Activated T-cell treated with anti-CD3 and anti-CD28 coated beads for 4 hours (primary cell): ENCODE results near the gene LGSN.
"Not testable (repeated sequence)": the region's sequence is repeated elsewhere in the genome, so short reads cannot be mapped to it uniquely, and the experiment has no call there.

Source experiments
- DNase-seq: peaks from one replicate; pipeline ENCODE4 v3.0.0-alpha.2; 2020

The LGSN gene

GRCh38 chr6:63305277-63305676 is 14.5 kb downstream of the LGSN start:
- DNase-seq: no peak

DNA sequence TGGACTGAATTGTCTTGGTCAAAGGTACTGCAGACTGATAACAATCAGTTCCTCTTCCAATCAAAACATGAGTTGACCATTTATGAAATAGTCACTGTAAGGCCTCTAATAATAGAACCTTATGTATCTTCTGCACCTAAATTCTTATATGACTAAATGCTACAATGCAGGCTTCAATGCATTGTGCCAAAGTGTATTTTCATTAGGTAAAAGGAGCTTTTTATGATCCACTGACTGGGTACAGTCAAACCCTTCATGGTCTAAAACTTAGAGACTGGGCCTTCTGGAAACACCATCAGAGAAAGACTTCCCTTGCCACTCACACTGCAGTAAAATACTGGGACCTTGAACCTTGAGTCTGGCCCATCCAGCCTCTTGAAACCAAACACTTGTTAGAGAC is 16.3 kb downstream of the LGSN start:
- DNase-seq: no peak

- no peak for DNase-seq
These were observed 20.1 kb downstream of the LGSN start for GRCh38 chr6:63299667-63300066.

GRCh38 chr6:63295553-63296194 is 24.1 kb downstream of the LGSN start:
- DNase-seq: no peak

GRCh38 chr6:63290492-63291058 is 29.2 kb downstream of the LGSN start:
- DNase-seq: no peak

DNA sequence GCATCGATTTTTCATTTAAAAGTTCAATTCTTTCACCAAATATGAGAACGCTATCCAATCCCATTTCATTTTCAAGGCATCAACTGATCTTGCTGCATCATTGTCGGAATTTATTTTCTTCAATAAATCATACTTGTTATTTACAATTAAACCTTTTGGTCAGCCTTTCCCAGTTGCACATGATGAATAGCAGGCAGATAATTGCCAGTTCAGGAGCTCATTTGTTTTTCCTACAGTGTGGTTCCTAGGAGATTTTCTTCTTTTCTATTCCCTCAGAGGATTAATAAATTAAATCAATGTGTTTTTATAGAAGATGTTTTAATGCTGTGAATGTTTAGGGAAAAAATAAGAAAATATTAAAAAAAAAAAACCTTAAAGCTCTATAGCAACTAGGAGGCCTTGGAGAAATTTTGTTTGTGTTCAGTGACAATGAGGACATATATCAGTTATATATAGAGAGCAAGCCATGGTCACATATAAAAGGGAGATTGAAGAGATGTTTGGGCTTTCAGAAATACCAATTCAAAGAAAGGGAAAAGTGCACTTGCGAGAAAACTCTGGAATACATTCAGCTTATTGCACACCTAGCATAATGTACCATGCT is 30.4 kb downstream of the LGSN start:
- DNase-seq: no peak

DNA sequence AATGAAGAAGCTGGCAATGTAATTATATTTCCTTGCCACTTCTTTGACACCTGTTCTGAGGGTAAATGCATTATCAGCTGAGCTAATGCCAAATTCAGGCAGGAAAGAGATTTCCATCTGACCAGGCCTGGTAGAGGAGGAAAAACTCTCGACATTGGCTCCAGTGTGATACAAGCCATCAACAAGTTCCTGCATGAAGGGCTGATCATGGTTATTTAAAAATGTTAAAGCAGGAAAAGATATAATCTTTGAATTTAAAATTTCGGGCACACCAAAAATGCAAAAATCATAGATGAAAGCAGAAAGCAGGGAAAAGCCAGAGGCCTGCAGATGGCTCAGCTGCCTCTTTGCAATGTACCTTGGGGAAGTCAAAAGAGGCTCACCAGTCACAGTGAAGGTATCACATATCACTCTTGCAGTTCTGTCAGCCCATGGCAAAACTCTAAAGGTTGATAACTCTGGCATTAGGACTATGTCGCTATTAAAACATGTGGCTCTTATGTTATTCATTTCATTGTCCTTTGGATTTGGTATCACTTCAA is 39.1 kb downstream of the LGSN start:
- DNase-seq: no peak

DNA sequence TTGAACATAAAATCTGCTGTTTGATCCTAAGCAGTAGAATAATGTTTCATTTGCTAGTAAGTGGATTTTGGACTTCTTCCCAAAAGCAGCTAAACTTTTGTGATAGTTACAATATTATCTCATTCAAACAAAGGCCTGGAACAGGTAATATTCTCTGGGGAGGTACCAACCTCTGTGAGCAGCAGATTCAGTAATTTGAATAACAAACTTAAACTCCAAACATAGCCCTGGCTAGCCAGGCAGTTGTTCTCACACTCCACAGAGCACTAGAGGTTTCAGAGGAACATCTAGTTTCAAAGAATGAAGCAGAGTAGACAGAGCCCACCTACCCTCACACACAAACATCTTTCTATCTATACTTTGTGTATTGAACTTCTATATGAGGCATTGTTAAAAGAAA is 40.9 kb downstream of the LGSN start:
- DNase-seq: no peak

- DNase-seq: no peak
These were observed 43.8 kb downstream of the LGSN start for GRCh38 chr6:63275953-63276352.

- not testable (repeated sequence) for DNase-seq
These were observed 44.9 kb downstream of the LGSN start for GRCh38 chr6:63274795-63275430.

DNA sequence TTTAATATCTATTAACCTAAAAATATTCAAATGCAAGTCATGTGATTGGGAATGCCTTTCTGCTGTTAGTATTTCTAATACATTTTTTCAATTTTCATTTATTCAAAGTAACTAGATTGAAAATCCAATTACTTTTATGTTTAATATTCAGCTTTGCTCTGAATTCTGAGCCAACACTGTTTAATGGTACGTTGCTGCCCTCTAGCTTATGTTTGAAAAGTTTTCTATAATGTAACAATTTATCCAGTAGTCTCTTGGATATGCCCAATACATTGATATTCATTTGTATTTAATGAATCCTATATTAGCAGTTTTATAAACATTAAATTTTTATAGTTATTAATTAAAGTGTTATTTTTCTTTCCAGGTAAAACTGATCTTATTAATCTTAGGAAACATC is 47.4 kb downstream of the LGSN start:
- DNase-seq: no peak

DNA sequence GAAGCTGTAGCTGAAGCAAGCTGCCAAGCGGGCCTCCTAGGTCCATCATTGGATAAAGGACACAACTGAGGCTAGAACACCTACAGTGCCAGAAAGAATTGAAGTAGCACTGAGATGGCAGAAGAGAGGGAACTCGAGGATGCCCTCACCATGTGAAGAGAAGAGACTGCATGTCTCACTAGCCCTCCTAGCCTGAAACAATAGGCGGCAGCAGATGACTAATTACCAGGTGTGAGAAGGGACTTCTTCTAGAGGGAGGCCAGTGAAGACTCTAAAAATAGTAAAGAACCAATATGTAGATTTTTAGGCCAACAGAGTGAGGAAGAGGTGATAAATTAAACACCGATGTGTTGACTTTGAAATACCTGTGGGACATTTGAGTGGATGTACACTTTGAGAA is 50.3 kb downstream of the LGSN start:
- no peak for DNase-seq

GRCh38 chr6:63268574-63268973 is 51.2 kb downstream of the LGSN start:
- no peak for DNase-seq

DNA sequence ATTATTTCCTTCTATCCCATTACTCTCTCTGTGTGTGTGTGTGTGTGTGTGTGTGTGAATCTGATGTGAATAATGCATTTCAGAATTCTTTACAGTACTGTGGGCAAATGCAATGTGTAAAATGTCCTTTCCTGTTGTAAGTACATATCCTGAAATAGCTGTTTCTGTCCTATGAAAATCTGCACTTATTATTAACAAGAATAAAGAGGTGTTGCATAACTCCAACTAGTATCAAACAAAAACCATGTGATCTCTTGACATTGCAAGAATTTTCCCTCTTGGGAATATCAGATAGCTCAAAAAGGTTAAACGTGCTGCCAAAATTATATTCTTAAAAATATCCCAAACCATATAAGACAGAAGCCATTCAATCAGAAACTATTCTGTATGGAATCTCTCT is 52.0 kb downstream of the LGSN start:
- DNase-seq: no peak

DNA sequence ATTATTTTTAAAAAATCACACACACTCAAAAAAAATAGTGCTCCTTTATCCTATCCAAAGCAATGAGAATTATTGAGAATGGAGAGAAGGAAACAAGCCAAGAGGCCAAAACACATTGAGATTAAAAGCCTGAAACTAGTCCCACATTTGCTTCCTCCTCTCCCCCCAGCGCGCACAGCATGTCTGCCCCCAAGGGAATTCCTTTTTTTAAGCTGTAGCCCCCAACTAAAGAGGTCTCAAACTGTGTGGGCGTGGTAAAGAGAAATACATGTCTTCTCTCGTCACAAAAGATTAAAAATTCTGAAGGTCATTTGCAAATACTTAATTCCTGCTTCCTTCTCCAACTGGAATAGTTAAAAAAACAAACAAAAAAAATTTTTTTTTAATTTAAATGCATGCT is 52.7 kb downstream of the LGSN start:
- no peak for DNase-seq

DNA sequence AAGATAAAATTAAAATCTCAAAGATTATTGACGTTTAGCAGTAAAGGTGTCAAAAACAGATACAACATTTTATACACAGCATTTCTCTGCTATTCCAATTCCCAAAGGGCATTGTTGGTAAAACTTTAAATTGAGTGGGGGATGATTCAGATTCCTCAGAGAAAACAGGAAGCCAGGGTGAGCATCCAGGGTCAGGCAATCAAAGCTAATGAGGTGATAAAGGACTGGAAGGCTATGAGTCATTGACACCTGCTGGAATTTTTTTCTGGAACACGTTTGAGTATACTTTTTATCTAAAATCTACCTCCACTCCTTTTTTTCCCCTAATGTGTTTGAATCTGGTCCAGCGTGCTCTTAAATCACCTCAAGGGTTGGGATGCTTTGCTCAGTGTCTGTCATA is 56.3 kb downstream of the LGSN start:
- DNase-seq: no peak

GRCh38 chr6:63261820-63262219 is 58.0 kb downstream of the LGSN start:
- DNase-seq: no peak

DNA sequence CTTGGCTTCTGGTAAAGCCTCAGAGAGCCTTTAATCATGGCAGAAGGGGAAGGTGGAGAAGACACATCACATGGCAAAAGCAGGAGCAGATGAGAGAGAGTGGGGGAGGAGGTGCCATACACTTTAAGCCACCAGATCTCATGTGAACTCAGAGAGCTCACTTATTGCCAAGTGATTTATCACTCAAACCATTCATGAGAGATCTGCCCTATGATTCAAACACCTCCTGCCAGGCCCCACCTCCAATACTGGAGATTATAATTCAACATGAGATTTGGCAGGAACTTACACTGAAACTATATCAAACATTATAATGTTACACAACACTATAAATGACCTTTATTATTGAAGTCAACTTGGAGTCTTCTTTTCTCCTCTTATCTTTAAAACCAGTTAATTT is 60.6 kb downstream of the LGSN start:
- DNase-seq: no peak

- no peak for DNase-seq
These were observed 69.8 kb downstream of the LGSN start for GRCh38 chr6:63249875-63250482.

DNA sequence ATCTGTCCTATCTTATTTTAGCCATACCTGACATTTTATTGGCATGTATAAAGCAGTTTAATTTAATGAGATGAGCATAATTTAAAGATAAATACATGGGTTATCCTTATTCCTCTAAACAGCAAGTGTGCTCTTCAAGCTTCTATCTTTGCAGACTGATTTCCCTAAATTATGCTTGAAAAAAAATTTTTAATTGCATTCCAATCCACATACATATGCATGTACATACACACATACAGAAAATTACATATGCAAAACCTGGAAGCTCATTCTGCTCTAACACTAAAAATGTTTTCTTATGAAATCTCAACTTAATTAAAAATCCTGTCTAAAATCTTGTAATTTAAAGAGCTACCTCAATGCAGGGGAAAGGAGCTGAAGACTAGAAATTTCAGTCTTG is 73.2 kb downstream of the LGSN start:
- DNase-seq: no peak

- DNase-seq: no peak
These were observed 73.9 kb downstream of the LGSN start for GRCh38 chr6:63245909-63246308.

DNA sequence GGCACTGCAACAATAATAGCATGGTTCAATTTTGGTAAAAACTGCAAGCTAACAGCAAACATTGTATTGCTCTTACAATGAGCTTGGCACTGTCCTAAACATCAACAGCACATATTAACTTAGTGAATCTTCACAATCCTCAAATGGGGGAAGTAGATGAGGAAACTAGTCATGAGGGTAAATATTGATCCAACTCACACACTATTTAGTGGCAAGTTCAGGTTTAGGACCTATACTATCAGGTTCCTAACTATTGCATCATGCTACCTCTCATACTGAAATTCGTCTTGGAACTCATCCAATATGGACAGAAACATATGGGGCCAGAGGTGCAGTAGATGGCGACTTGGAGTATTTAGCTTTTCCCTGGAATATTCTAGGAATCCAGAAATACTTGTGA is 74.4 kb downstream of the LGSN start:
- no peak for DNase-seq

DNA sequence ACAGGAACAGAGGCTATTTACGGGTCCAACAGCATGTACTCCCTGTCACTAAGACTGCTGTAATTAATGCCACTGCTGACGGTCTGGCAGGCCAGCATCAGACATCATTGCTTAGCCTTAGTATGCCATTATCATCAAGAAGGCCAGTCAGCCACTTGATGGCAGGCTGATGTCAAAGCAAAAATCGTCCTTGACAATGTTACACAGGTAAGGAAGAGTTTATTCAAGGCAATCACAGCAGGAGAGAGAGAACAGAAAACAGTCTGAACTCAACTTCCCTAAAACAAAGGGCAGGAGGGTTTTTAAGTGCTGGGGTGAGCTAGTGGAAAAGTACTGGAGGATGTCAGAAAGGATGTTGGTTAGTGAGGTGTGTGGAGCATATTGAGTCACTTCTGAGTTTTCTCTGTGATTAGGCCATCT is 83.4 kb downstream of the LGSN start:
- DNase-seq: no peak

DNA sequence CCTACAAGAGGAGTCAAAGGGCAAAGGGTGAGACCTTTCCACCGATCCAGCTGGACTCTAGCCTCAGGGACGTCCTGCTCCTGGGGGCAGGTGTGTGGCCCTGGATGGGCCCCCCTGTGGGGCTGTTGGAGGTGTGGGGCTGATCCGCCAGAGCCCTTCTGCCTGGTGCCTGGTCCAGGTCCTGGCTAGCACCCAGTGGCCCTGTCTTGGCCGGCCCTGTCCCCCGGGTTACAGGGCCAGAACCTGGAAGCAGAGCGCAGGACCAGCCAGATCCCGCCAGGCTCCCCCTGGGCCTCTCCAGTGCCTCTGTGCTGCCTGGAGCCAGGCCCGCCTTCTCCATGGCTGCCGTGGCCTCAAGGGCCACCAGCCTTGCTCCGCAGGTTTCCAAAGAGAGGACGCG is 89.3 kb downstream of the LGSN start:
- DNase-seq: not testable (repeated sequence)
